ENCODE measurements around the gene AKR1C1. TPM values are rescaled to one million over a fixed set of nuclear protein-coding genes. Genes with fewer than 3 reads are reported as not detected.

Gene AKR1C1
- total and polyA plus RNA-seq, 2 of the 13 experiments (the other 11 are each of a cell fraction or from before 2014, with no cell fraction given): 948 to 2,238 TPM

DNA sequence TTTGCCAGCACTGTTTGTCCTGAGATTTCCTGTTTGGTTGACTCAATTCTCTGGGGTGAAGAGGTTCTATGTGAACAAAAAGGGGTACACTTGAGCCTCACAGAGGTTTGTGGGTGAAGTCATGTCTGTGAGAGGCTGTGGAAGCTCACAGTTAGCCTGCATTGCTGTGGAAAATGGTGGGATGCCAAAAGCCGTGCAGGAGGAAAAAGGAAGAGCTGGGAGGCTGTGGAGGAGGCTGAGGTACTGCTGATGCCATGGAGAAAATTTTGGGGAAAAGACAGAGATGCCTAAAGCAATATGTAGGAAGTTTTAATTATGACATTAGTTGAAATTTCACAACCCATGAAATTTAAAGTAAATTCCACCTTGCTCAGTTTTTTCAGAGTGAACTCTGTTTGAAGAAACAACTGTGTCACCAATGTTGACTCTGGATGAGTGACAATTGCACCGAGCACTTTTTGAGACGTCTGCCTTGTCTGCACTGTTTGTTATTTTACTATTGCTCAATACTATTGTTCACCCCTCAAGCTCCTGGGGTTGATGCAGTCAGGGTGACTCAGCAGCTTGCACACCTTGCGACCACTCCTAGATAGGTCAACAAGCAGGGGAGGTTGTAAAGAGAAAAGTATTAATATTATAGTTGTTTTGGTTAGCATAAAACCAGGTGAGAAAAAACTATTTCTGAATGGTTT, 45.8 kb downstream of the AKR1C1 start (continued):
- TF ChIP-seq, protein P1, sequence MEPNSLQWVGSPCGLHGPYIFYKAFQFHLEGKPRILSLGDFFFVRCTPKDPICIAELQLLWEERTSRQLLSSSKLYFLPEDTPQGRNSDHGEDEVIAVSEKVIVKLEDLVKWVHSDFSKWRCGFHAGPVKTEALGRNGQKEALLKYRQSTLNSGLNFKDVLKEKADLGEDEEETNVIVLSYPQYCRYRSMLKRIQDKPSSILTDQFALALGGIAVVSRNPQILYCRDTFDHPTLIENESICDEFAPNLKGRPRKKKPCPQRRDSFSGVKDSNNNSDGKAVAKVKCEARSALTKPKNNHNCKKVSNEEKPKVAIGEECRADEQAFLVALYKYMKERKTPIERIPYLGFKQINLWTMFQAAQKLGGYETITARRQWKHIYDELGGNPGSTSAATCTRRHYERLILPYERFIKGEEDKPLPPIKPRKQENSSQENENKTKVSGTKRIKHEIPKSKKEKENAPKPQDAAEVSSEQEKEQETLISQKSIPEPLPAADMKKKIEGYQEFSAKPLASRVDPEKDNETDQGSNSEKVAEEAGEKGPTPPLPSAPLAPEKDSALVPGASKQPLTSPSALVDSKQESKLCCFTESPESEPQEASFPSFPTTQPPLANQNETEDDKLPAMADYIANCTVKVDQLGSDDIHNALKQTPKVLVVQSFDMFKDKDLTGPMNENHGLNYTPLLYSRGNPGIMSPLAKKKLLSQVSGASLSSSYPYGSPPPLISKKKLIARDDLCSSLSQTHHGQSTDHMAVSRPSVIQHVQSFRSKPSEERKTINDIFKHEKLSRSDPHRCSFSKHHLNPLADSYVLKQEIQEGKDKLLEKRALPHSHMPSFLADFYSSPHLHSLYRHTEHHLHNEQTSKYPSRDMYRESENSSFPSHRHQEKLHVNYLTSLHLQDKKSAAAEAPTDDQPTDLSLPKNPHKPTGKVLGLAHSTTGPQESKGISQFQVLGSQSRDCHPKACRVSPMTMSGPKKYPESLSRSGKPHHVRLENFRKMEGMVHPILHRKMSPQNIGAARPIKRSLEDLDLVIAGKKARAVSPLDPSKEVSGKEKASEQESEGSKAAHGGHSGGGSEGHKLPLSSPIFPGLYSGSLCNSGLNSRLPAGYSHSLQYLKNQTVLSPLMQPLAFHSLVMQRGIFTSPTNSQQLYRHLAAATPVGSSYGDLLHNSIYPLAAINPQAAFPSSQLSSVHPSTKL (CRISPR knock-in tag; IDR thresholded peaks at IDR 0.05): peak; percentile 96
- TF ChIP-seq TEAD3 (CRISPR knock-in tag; optimal IDR thresholded peaks at IDR 0.05; ENCODE audit: borderline replicate concordance): peak; percentile 60
- 0 out of 2 replicates have a peak, but pooled peaks have one; percentile 54 for TF ChIP-seq MIXL1 (CRISPR knock-in tag; IDR thresholded peaks at IDR 0.05)
- peak; percentile 74; the same call in 1 of the 2 replicates for TF ChIP-seq IRF2 (CRISPR knock-in tag; IDR thresholded peaks at IDR 0.05)
- TF ChIP-seq MIER3 (CRISPR knock-in tag; IDR thresholded peaks at IDR 0.05; ENCODE audit: borderline replicate concordance): peak; percentile 77; the same call in 1 of the 2 replicates
- peak; percentile 32; the same call in 1 of the 2 replicates for TF ChIP-seq ELF3 (CRISPR knock-in tag; IDR thresholded peaks at IDR 0.05)
- TF ChIP-seq, protein P2, sequence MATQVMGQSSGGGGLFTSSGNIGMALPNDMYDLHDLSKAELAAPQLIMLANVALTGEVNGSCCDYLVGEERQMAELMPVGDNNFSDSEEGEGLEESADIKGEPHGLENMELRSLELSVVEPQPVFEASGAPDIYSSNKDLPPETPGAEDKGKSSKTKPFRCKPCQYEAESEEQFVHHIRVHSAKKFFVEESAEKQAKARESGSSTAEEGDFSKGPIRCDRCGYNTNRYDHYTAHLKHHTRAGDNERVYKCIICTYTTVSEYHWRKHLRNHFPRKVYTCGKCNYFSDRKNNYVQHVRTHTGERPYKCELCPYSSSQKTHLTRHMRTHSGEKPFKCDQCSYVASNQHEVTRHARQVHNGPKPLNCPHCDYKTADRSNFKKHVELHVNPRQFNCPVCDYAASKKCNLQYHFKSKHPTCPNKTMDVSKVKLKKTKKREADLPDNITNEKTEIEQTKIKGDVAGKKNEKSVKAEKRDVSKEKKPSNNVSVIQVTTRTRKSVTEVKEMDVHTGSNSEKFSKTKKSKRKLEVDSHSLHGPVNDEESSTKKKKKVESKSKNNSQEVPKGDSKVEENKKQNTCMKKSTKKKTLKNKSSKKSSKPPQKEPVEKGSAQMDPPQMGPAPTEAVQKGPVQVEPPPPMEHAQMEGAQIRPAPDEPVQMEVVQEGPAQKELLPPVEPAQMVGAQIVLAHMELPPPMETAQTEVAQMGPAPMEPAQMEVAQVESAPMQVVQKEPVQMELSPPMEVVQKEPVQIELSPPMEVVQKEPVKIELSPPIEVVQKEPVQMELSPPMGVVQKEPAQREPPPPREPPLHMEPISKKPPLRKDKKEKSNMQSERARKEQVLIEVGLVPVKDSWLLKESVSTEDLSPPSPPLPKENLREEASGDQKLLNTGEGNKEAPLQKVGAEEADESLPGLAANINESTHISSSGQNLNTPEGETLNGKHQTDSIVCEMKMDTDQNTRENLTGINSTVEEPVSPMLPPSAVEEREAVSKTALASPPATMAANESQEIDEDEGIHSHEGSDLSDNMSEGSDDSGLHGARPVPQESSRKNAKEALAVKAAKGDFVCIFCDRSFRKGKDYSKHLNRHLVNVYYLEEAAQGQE (IDR thresholded peaks at IDR 0.05; ENCODE audit: borderline replicate concordance in 1 of 2, low read depth in 1 of 2, low read length in 2 of 2): 0 out of 4 replicates have a peak, but pooled peaks of 1 of the 2 experiments have one; percentile 22
- TF ChIP-seq, protein P3, sequence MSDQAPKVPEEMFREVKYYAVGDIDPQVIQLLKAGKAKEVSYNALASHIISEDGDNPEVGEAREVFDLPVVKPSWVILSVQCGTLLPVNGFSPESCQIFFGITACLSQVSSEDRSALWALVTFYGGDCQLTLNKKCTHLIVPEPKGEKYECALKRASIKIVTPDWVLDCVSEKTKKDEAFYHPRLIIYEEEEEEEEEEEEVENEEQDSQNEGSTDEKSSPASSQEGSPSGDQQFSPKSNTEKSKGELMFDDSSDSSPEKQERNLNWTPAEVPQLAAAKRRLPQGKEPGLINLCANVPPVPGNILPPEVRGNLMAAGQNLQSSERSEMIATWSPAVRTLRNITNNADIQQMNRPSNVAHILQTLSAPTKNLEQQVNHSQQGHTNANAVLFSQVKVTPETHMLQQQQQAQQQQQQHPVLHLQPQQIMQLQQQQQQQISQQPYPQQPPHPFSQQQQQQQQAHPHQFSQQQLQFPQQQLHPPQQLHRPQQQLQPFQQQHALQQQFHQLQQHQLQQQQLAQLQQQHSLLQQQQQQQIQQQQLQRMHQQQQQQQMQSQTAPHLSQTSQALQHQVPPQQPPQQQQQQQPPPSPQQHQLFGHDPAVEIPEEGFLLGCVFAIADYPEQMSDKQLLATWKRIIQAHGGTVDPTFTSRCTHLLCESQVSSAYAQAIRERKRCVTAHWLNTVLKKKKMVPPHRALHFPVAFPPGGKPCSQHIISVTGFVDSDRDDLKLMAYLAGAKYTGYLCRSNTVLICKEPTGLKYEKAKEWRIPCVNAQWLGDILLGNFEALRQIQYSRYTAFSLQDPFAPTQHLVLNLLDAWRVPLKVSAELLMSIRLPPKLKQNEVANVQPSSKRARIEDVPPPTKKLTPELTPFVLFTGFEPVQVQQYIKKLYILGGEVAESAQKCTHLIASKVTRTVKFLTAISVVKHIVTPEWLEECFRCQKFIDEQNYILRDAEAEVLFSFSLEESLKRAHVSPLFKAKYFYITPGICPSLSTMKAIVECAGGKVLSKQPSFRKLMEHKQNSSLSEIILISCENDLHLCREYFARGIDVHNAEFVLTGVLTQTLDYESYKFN (CRISPR knock-in tag; conservative IDR thresholded peaks at IDR 0.05): peak; percentile 75
- peak; percentile 86 for TF ChIP-seq MEIS2 (CRISPR knock-in tag; IDR thresholded peaks at IDR 0.05)
- TF ChIP-seq FOXA3 (CRISPR knock-in tag; IDR thresholded peaks at IDR 0.05): peak; percentile 92
- 0 out of 2 replicates have a peak, but pooled peaks have one; percentile 34 for TF ChIP-seq ERF (CRISPR knock-in tag; IDR thresholded peaks at IDR 0.05)
- 0 out of 2 replicates have a peak, but pooled peaks have one; percentile 57 for TF ChIP-seq MEIS1 (CRISPR knock-in tag; IDR thresholded peaks at IDR 0.05; ENCODE audit: borderline replicate concordance)
- TF ChIP-seq, protein P4, sequence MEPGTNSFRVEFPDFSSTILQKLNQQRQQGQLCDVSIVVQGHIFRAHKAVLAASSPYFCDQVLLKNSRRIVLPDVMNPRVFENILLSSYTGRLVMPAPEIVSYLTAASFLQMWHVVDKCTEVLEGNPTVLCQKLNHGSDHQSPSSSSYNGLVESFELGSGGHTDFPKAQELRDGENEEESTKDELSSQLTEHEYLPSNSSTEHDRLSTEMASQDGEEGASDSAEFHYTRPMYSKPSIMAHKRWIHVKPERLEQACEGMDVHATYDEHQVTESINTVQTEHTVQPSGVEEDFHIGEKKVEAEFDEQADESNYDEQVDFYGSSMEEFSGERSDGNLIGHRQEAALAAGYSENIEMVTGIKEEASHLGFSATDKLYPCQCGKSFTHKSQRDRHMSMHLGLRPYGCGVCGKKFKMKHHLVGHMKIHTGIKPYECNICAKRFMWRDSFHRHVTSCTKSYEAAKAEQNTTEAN (CRISPR knock-in tag; conservative IDR thresholded peaks at IDR 0.05): peak; percentile 91
- TF ChIP-seq TBX2 (CRISPR knock-in tag; IDR thresholded peaks at IDR 0.05; ENCODE audit: borderline replicate concordance): peak; percentile 61; the same call in 1 of the 2 replicates
- peak; percentile 62 for TF ChIP-seq NR2F6 (IDR thresholded peaks at IDR 0.05)
- TF ChIP-seq NR2F6 (CRISPR knock-in tag; IDR thresholded peaks at IDR 0.05): 0 out of 2 replicates have a peak, but pooled peaks have one; percentile 56

Data from HepG2 (cell line).